ENCODE data around the gene IKBKG.
"Not testable (repeated sequence)": the region's sequence is repeated elsewhere in the genome, so short reads cannot be mapped to it uniquely, and the experiment has no call there.

IKBKG gene

GRCh38 chrX:154525606-154526490, 21.6 kb upstream of the IKBKG start:
- DNase-seq (ENCODE audit: low read depth in 2 of 2) = no peak

- DNase-seq (ENCODE audit: low read depth in 2 of 2) = no peak
Observed at GRCh38 chrX:154526901-154527675, 20.3 kb upstream of the IKBKG start.

- DNase-seq (ENCODE audit: low read depth in 2 of 2) = no peak
Observed at GRCh38 chrX:154529206-154529612, 18.2 kb upstream of the IKBKG start.

GRCh38 chrX:154530286-154530685, 17.1 kb upstream of the IKBKG start:
- DNase-seq (ENCODE audit: low read depth in 2 of 2) = no peak

GRCh38 chrX:154531626-154532025, 15.8 kb upstream of the IKBKG start:
- DNase-seq (ENCODE audit: low read depth in 2 of 2) = no peak

GRCh38 chrX:154532690-154533089, 14.7 kb upstream of the IKBKG start:
- no peak for DNase-seq (ENCODE audit: low read depth in 2 of 2)

- peak; percentile 69 to 77 for DNase-seq (ENCODE audit: low read depth in 2 of 2)
Observed at GRCh38 chrX:154534526-154535322, 12.7 kb upstream of the IKBKG start.

GRCh38 chrX:154535892-154536291, 11.5 kb upstream of the IKBKG start:
- DNase-seq (ENCODE audit: low read depth in 2 of 2) = no peak

GRCh38 chrX:154539077-154539476, 8.3 kb upstream of the IKBKG start:
- DNase-seq (ENCODE audit: low read depth in 2 of 2) = no peak

GRCh38 chrX:154540365-154540764, 7.1 kb upstream of the IKBKG start:
- DNase-seq (ENCODE audit: low read depth in 2 of 2) = not testable (repeated sequence)

GRCh38 chrX:154540897-154541535, 6.4 kb upstream of the IKBKG start:
- DNase-seq (ENCODE audit: low read depth in 2 of 2) = no peak

GRCh38 chrX:154541589-154541895, 5.9 kb upstream of the IKBKG start:
- DNase-seq (ENCODE audit: low read depth in 2 of 2) = no peak

GRCh38 chrX:154541896-154542722, 5.3 kb upstream of the IKBKG start:
- DNase-seq (ENCODE audit: low read depth in 2 of 2) = peak in 1 of 2 donors; percentile 35

- no peak for DNase-seq (ENCODE audit: low read depth in 2 of 2)
Observed at GRCh38 chrX:154542723-154543424, 4.5 kb upstream of the IKBKG start.

GRCh38 chrX:154545673-154546274, 1.6 kb upstream of the IKBKG start:
- no peak for DNase-seq (ENCODE audit: low read depth in 2 of 2)

GRCh38 chrX:154546354-154547244, 821 bp upstream of the IKBKG start, which contains the start of gene G6PD:
Gene G6PD (minus strand): TSS chrX:154546846. CDS start chrX:154546155, 691 bp downstream.
- peak; percentile 63 to 64 for DNase-seq (ENCODE audit: low read depth in 2 of 2)

GRCh38 chrX:154548028-154548316, 552 bp downstream of the IKBKG start:
- no peak for DNase-seq (ENCODE audit: low read depth in 2 of 2)

- no peak for DNase-seq (ENCODE audit: low read depth in 2 of 2)
Observed at GRCh38 chrX:154549766-154550165, 2.3 kb downstream of the IKBKG start.
